Hepatocyte (in vitro differentiated cells): Measurements from ENCODE around the gene ROR2.

ENCODE experiments used
- EZH2phosphoT487 ChIP-seq: fragments of 200-600 bp; sonication (generic); IDR thresholded peaks from one replicate; pipeline ENCODE4 v1.6.1; 2018; ENCODE audit warnings: antibody characterized with exemption, mild to moderate bottlenecking, low read depth, moderate library complexity; ENCODE audit not compliant: unreplicated experiment, severe bottlenecking
- TF ChIP-seq, protein P1 (sequence below): fragments of 200-600 bp; sonication (generic); IDR thresholded peaks from 2 replicates; pipeline ENCODE4 v1.5.1; 2016; ENCODE audit warnings: antibody characterized with exemption, mild to moderate bottlenecking; ENCODE audit not compliant: poor library complexity

DNA sequence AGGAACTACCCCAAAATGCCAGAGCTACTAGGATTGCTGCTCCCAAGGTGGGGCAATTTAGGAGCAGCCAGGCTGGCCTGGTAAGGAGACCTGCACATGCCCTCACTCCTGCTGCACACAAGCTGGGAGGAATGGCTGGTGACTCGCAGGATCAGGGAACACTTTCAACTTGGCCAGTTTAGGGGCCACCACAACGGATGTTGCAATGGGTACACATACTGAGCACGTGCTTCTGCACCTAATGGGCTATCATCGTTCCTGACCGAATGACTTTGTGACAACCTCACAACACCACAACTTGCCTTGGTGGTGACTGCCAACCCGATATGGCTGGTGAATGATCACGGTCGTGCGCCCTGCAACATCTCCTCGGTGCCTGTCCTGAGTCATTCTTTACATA lies 172.0 kb downstream of the ROR2 start:
- TF ChIP-seq EZH2phosphoT487 = no peak
- TF ChIP-seq, protein P1, sequence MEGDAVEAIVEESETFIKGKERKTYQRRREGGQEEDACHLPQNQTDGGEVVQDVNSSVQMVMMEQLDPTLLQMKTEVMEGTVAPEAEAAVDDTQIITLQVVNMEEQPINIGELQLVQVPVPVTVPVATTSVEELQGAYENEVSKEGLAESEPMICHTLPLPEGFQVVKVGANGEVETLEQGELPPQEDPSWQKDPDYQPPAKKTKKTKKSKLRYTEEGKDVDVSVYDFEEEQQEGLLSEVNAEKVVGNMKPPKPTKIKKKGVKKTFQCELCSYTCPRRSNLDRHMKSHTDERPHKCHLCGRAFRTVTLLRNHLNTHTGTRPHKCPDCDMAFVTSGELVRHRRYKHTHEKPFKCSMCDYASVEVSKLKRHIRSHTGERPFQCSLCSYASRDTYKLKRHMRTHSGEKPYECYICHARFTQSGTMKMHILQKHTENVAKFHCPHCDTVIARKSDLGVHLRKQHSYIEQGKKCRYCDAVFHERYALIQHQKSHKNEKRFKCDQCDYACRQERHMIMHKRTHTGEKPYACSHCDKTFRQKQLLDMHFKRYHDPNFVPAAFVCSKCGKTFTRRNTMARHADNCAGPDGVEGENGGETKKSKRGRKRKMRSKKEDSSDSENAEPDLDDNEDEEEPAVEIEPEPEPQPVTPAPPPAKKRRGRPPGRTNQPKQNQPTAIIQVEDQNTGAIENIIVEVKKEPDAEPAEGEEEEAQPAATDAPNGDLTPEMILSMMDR = no peak
